H1 (cell line): ENCODE data around the gene NSD2.

Experiments
- CHD1 ChIP-seq: IDR thresholded peaks from 2 replicates; pipeline ENCODE4 v1.6.1; 2012; ENCODE audit warnings: low read depth, low read length, improper control_type of control experiment
- CHD2 ChIP-seq: IDR thresholded peaks from 2 replicates; pipeline ENCODE4 v1.6.1; 2012; ENCODE audit warnings: low read length, improper control_type of control experiment
- EZH2 ChIP-seq: fragments of 200-600 bp; sonication (generic); IDR thresholded peaks from 2 replicates; pipeline ENCODE4 v1.7.1; 2012; ENCODE audit warnings: low read depth, mild to moderate bottlenecking, moderate library complexity, low read length, inconsistent platforms; ENCODE audit not compliant: severe bottlenecking
- HDAC6 ChIP-seq: IDR thresholded peaks from one replicate; pipeline ENCODE4 v1.7.1; 2012; ENCODE audit warnings: low read depth, mild to moderate bottlenecking, inconsistent platforms, low read length, moderate library complexity

GRCh38 chr4:1822568-1823544 is 48.3 kb upstream of the NSD2 start:
- TF ChIP-seq CHD1 (no peak), HDAC6 (no peak), EZH2 (no peak), CHD2 (no peak)
